Progenitor cell of endocrine pancreas (in vitro differentiated cells): ENCODE measurements around the gene MYL12A. TPM values are rescaled to one million over a fixed set of nuclear protein-coding genes. Genes with fewer than 3 reads are reported as not detected.

Experiments used
- DNase-seq: peaks from one replicate; pipeline ENCODE4 v3.0.0; 2021; ENCODE audit warnings: low spot score; ENCODE audit not compliant: unreplicated experiment
- H3K27ac Mint-ChIP-seq: 2 replicates; pipeline ENCODE4 v1.8.0; 2021; ENCODE audit warnings: mild to moderate bottlenecking, moderate library complexity, mixed read lengths
- H3K27me3 Mint-ChIP-seq: 2 replicates; pipeline ENCODE4 v1.8.0; 2021; ENCODE audit warnings: mixed read lengths
- H3K36me3 Mint-ChIP-seq: 2 replicates; pipeline ENCODE4 v1.8.0; 2022; ENCODE audit warnings: mixed read lengths; ENCODE audit not compliant: insufficient read depth
- H3K4me1 Mint-ChIP-seq: 2 replicates; pipeline ENCODE4 v1.8.0; 2021; ENCODE audit warnings: low read depth, mixed read lengths
- H3K4me3 Mint-ChIP-seq: 2 replicates; pipeline ENCODE4 v1.8.0; 2021; ENCODE audit warnings: low read depth, mild to moderate bottlenecking, moderate library complexity, mixed read lengths
- H3K9me3 Mint-ChIP-seq: 2 replicates; pipeline ENCODE4 v1.8.0; 2021; ENCODE audit warnings: low read depth, mixed read lengths
- total RNA-seq: library from RNA; stranded (reverse); gene quantifications from 2 replicates; pipeline ENCODE4 v1.2.1, GENCODE V29; 2021
- TF ChIP-seq, protein P1 (sequence below): fragments of 200-600 bp; sonication (generic); IDR thresholded peaks from one replicate; pipeline ENCODE4 v1.5.0; 2021; ENCODE audit warnings: antibody characterized with exemption, mild to moderate bottlenecking; ENCODE audit not compliant: unreplicated experiment

The MYL12A gene
- total RNA-seq, 1 donor from 2014 or later, result 236 TPM

DNA sequence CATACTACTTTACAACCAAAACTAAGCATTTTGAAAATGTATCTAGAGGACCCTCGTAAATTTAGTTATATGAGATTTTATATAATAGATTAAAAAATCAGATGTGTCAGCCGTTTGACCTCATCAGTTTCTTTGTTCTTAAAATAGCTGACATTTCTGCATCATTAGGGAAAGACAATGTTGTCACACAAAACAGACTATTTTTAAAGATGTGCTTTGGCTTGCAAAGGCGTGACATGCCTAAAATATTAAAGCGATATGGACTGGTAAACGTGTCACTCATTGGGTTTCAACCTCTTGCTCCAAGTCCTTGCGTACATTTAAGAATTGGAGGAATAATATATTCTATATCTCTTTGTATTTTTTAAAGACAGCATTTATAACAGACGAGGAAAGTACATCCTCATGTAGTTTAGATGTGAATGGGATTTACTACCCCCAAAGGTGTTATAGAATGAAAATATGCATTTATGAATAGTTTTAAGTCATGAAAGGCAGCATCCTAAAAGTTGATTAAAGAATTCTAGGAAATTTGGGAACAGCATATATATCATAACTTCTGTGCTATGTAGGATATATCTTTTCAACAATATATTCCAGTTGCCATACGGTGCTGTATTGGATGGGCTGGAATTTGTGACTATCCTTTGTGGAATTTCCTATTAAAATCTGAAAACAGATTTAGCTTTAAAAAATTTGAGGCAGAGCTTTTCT is 3.8 kb downstream of the MYL12A start:
- no peaks in the 10 kb centered on the region for H3K9me3 Mint-ChIP-seq

DNA sequence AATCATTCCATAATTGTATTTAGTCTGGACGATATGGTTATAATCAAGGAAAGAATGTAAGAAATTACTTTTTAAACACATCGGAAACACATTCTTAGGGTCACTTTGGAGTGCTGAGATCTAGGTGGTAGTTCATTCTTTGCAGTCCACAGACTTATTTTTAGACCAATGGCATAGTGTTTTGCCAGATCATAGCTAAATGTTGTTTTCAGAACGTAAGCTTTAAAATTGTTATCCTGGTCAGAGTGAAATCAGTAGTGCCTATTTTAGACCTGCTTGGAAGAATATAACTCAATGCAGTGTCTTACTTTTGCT is 4.3 kb downstream of the MYL12A start:
- DNase-seq, result no peak
- H3K4me1 Mint-ChIP-seq, result peaks cover 30% of the 10 kb centered on the region
- TF ChIP-seq, protein P1, sequence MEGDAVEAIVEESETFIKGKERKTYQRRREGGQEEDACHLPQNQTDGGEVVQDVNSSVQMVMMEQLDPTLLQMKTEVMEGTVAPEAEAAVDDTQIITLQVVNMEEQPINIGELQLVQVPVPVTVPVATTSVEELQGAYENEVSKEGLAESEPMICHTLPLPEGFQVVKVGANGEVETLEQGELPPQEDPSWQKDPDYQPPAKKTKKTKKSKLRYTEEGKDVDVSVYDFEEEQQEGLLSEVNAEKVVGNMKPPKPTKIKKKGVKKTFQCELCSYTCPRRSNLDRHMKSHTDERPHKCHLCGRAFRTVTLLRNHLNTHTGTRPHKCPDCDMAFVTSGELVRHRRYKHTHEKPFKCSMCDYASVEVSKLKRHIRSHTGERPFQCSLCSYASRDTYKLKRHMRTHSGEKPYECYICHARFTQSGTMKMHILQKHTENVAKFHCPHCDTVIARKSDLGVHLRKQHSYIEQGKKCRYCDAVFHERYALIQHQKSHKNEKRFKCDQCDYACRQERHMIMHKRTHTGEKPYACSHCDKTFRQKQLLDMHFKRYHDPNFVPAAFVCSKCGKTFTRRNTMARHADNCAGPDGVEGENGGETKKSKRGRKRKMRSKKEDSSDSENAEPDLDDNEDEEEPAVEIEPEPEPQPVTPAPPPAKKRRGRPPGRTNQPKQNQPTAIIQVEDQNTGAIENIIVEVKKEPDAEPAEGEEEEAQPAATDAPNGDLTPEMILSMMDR, result no peak
- H3K9me3 Mint-ChIP-seq, result no peaks in the 10 kb centered on the region
- no peak overlapping the region for H3K4me3 Mint-ChIP-seq
- no peak overlapping the region for H3K27ac Mint-ChIP-seq
- no peaks in the 10 kb centered on the region for H3K27me3 Mint-ChIP-seq
- peaks cover 30% of the 10 kb centered on the region for H3K36me3 Mint-ChIP-seq

More for the DNA sequence above, 3.8 kb downstream of the MYL12A start:
- Mint-ChIP-seq H3K27ac (no peak overlapping the region), H3K36me3 (peaks cover 27% of the 10 kb centered on the region), H3K4me1 (peaks cover 27% of the 10 kb centered on the region), H3K27me3 (no peaks in the 10 kb centered on the region), H3K4me3 (no peak overlapping the region)
- no peak for DNase-seq
- TF ChIP-seq, protein P1, result no peak

- no peaks in the 10 kb centered on the region for H3K27me3 Mint-ChIP-seq
- no peak for DNase-seq
- H3K36me3 Mint-ChIP-seq, result peaks cover 35% of the 10 kb centered on the region
- TF ChIP-seq, protein P1, result no peak
- no peaks in the 10 kb centered on the region for H3K9me3 Mint-ChIP-seq
- H3K4me1 Mint-ChIP-seq, result peaks cover 34% of the 10 kb centered on the region
- no peak overlapping the region for H3K4me3 Mint-ChIP-seq
- peak overlapping the region; percentile 17 for H3K27ac Mint-ChIP-seq
Measured at GRCh38 chr18:3252843-3253242, 5.2 kb downstream of the MYL12A start.

DNA sequence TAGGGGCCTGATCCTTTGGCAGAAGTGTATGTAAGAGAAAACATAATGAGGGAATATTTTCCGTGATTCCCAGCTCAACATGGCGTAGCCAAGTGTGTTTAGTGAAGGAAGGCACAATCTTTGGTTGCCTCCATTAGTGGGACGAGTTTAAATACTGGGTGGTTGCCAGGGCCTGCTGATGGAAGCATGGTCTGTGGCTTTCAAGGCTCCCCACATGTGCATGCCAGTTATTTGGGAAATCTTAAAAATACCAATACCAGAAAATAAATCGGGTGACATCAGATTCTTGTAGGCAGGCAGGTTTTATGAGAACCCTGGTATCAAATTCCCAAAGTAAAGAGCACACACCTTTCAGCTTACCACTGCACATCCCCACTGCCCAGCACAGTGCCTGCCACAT is 7.1 kb downstream of the MYL12A start:
- DNase-seq, result no peak
- TF ChIP-seq, protein P1, result no peak
- Mint-ChIP-seq H3K9me3 (no peaks in the 10 kb centered on the region), H3K27me3 (no peaks in the 10 kb centered on the region), H3K36me3 (peaks cover 34% of the 10 kb centered on the region), H3K4me3 (no peak overlapping the region), H3K4me1 (peaks cover 30% of the 10 kb centered on the region), H3K27ac (peak overlapping the region; percentile 82)

GRCh38 chr18:3255611-3256165 is 8.1 kb downstream of the MYL12A start:
- Mint-ChIP-seq H3K4me3 (no peak overlapping the region), H3K4me1 (peaks cover 25% of the 10 kb centered on the region), H3K27ac (peak overlapping the region; percentile 88), H3K27me3 (no peaks in the 10 kb centered on the region), H3K9me3 (no peaks in the 10 kb centered on the region), H3K36me3 (peaks cover 34% of the 10 kb centered on the region)
- DNase-seq, result no peak
- TF ChIP-seq, protein P1, result no peak
